DMS79 treated with DMSO at 0.1 percent for 48 hours (cell line): Measurements from ENCODE around the gene SMIM44.

Experiments
- DNase-seq: peaks from one replicate; lab custom pipeline; 2025; lab: John Stamatoyannopoulos, UW

SMIM44 gene

DNA sequence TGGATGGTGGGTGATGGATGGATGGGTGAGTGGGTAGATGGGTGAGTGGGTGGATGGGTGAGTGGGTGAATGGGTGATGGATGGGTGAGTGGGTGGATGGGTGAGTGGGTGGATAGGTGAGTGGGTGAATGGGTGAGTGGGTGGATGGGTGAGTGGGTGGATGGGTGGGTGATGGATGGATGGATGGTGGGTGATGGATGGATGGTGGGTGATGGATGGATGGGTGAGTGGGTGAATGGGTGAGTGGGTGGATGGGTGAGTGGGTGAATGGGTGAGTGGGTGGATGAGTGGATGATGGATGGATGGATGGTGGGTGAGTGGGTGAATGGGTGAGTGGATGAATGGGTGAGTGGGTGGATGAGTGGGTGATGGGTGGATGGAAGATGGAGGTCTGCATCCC lies 5.7 kb downstream of the SMIM44 start:
- DNase-seq = no peak

DNA sequence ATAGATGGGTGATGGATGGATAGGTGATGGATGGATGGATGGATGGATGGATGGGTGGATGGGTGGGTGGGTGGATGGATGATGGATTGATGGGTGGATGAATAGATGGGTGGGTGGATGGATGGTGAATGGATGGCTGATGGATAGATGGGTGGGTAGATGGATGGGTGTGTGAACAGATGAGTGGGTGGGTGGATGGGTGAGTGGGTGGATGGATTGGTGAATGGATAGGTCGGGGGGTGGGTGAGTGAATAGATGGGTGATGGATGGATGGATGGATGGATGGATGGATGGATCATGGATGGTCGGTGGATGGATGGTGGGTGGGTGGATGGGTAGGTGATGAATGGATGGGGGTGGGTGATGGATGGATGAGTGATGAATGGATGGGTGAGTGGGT lies 6.4 kb downstream of the SMIM44 start:
- DNase-seq = no peak

DNA sequence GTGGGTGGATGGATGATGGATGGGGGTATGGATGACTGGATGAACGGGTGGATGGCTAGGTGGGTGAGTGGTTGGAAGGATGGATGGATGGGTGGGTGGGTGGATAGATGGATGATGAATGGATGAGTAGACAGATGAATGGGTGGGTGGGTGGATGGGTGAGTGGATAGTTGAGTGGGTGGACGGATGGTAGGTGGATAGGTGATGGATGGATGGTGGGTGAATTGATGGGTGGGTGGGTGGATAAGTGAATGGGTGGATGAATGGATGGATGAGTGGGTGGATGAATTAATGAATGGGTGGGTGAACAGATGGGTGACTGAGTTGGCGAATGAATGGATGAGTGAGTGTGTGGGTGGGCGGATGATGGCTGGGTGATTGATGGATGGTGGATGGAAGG lies 7.8 kb downstream of the SMIM44 start:
- no peak for DNase-seq

DNA sequence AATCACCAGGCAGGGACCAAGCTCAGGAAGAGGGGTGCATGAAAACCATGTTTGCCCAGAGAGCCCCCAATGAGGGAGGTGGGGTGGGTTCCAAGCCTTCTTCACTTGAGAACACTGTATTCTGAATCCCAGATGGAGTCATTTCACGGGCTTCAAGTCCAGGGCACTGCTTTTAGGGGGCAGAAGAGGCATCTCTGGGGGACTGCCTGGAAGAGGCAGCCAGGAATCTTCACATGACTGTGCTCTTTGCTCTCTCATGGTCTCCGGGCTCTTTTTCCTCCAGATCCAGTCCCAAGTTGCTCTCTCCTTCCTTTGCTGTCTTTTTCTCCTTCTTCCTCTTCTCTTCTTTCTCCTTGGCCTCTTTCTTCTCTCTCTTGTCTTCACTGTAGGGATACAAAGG lies 8.6 kb downstream of the SMIM44 start:
- DNase-seq = no peak

DNA sequence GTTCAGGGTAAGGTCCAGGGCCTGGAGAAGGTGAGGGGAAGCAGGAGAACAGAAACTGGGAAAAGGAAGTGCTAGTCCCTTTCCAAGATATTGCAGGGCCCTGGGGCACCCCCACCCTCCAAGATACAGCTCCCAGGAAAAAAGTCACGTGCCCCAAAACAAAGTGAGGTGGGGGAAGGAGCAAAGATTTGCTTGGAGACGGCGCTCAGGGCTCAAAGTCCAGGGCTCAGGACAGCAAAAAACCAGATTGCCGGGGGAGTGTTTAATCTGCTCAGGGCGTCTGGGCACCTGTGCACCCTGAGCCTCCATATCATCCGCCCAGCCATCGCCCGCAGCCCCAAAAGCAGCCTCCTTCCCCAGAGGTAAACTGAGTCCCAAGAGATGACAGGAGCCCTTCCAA lies 9.2 kb downstream of the SMIM44 start:
- DNase-seq = no peak

DNA sequence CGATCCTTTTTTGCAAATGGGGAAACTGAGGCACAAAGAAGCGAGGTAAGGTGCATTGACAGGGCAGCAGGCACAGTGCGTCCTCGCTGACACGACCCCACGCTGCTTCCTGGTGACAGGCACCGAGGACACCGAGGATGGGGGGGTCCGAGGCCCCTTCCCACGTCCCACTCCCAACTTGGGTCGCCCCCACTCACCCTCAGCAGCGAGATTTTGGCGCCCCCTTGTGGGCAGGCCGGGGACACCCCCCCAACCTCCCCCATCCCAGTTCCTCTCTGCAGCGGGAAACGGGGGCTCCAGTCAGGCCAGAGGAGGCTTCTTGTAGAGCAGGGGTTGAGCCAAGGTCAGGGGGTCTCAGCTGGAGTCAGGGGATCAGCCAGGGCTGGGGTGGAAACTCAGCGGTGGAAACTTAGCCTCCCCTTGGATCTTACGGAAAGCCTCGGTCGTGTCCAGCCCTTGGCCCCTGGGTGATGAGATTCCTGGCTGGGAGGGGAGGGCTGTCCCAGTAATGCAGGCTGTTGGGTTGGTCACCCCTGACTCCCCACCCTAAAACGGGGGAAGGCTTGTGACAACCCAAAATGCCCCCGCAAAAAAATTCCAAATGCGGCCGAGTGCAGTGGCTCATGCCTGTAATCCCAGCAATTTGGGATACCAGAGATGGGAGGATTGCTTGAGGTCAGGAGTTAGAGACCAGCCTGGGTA lies 11.1 kb downstream of the SMIM44 start:
- DNase-seq = no peak

DNA sequence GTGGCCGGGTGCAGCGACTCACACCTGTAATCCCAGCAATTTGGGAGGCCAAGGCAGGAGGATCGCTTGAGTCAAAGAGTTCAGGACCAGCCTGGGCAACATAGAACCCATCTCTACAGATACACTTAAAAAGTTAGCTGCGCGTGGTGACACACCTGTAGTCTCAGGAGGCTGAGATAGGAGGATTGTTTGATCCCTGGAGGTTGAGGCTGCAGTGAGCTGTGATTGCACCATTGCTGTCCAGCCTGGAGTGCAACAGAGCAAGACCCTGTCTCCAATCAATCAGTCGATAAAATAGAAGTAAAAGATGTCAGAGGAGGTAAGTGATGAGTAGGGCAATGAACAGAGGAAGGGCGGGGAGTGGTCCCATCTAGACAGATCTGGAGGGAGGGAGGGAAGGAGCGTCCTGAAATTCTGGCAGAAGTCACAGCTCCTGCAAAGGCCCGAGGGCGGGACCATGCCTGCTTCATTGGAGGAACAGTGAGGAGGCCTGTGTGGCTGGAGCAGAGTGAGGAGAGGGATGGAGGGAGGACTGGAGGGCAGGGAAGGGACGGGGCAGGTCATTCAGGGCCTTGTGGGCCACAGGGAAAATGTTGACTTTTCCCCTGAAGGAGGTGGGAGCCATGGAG lies 12.6 kb downstream of the SMIM44 start:
- no peak for DNase-seq

DNA sequence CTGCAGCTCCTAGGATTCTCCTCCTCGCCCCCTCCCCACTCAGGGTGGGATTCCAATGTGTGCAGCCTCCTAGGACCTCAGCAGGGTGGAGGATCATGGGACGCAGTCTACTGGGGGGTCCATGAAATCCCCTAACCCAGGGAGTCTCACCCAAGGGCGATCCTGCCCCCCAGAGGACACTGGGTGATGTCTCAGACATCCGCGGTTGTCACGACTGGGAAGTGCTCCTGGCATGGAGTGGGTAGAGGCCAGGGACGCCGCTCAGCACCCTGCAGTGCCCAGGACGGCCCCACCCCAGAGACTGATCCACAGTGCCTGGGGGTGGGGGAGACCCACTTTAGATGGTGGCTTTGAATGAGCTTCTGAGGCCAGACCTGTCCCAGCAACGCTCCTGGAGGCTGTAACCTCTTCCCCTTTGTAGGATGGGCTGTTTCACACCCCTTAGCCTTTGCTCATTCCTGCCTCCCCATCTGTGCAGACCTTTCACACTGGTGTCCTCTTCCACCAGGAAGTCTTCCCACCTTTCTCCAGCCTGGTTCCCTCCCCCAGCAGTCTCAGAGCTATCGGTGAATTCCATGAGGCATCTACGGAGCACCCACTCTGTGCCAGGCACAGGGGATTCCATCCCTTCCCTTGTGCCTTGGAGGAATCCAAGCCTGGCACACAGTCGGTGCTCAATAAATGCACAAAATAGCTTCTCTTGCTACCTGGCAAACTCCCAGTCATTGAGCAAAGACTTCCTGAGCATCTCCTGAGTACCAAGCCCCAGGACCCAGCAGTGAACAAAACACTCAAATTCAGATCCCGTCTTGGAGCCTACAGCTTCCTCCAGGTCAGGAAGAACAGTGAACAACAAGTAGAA lies 13.4 kb downstream of the SMIM44 start:
- no peak for DNase-seq

DNA sequence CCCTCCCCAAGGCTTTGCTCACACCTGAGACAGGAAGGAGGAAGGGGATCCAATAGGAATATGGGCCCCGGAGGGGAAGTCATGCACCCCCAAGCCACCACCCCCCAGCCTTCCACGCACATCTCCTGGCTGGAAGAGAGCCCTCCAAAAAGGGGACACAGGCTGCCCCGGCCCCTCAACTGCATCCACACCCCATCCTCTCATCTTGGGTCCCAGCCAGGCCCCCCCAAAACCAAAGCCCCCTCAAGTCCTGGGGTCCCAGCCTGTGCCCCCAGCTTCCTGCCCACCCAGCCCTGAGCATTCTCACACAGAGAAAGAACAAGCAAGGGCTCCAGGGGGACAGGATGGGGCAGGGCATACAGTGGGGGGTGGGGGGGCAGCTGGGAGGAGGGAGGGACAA lies 15.0 kb downstream of the SMIM44 start:
- DNase-seq = no peak

DNA sequence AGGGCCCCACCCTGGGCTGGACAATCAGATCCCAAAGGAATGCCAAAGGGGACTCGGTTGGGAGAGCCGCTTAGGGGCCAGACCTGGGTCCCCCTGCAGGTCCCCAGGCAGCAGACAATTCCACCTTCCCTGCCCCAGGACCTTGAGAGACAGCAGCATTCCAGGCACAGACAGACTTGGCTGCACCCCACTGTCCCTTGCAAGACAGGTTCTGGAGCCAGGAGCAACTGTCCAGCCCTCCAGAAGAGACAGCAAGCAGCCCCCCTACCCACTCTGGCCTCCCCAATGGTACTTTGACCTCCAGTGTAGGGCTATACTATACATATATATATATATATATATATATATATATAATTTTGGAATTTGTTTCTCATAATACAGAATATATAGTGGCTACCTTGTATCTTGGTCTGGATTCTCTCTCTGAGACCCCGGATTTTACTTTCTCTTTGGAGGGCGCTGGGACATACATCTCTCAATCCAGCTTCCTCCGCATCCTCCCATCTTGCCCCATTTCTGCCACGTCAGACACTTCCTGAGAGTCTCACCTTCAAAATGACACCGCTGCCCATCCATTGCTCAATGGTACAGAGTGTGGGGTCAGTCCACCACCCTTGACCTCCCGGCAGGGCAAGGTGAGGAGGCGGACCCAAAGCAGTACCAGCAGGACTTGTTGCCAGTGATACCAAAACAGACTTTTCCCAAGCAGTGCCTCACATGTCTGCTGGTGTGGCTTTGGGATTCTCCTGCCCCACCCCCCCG lies 15.6 kb downstream of the SMIM44 start:
- DNase-seq = no peak

DNA sequence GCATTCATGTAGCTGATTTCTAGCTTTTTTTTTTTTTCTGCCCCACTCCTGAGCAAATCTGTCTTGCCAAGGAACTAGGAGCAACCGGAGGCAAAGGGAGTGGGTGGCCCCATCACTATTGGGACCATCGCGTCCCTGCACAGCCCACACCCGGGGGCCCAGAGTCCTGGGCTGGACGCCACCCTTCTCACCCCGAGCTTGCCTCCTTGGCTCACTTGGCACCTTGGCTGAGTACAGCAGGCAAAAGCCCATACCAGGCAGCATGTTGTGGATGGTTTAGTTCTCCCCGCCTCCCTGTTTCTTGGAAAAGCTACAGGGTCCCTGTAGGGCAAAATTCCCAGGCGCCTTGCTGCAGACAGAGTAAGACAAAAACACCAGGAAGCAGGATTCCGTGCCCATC lies 16.6 kb downstream of the SMIM44 start:
- DNase-seq = no peak

DNA sequence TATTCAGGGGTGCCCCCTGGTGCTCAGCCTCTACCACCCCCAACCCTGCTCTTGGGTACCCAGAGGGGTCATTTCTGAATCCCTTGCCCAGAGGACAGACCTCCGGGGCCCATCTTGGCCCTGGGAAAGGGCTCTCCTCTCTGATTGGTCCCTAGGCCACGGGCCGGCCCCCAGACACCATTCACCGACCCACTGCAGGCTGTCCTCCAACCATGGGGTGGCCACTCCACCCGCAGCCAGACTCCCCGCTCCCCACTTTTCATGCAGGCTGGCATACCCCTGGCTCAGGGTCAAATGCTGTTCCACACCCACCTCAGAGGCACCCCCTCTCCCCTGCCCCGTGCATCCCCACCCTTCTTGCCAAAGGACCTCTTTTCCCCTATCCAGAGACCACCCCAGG lies 17.7 kb downstream of the SMIM44 start:
- no peak for DNase-seq

DNA sequence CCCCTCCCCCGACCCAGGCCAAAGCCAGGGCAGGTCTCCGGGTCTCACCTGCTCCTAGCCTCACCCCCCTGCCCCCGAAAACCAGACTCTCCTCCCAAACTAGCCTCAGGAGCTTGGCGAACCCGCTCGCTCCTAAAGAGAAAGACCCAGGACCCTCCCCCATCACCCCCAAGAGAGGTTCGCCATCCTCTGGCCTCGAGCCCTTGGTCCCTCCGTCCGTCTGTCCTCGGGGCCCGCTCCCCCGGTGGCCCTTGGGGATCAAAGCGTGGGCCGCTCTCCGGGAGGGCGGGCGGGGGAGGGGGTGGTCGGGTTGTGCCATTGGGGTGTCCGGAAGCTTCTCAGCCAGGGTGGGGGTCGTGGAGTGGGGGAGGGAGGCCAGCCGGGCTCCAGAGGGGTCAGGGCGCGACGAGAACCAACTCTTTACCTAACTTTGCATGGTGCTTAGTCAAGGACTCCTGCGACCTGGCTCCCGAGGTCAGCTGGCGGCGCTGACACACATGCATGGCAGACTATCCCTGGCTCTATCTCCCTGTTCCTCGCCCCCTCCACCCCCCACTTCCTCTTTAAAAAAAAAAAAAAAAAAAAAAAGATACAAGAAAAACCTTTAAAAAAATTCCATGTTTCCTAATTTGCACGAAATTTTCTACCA lies 18.5 kb downstream of the SMIM44 start:
- no peak for DNase-seq

DNA sequence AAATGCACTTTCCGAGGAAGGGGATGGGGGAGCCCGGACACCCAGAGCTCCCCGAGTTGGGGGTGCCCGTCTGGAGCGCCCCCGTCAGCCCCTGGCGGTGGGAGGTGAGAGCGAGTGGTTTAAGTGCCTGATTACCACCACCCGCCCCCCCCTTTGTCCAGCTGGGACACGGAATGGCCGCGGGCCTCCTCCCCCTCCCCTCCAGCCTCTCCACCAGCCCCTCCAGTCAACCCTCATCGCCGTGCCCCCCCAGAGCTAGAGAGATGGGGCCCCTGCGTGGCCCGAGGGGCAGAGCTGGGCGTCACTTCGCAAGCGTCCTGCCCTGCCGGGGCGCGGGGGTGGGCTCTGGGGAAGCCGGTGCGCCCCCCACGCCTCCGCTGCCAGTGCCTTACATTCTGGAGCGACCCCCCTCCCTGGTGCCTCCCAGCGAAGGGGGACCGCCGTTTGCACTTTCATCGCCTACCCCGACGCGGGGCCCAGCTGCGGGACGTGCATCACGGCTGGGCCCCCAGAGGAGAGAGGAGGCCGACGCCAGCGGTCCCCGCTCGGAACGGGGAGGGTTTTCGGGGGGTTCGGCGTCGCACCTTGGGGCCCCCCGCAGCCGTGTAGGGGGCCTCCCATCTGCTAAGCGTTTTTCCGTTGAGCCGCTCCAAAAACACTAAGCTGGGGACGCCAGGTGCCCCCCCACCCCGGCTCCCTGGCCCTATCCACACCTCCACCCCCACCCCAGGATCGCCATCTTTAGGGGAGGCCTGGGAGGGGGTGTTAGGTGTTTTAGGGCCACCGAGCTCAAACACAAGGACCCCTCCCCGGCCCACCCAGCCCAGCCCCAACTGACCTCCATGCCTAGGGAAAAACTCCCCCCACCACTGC lies 19.3 kb downstream of the SMIM44 start:
- no peak for DNase-seq

DNA sequence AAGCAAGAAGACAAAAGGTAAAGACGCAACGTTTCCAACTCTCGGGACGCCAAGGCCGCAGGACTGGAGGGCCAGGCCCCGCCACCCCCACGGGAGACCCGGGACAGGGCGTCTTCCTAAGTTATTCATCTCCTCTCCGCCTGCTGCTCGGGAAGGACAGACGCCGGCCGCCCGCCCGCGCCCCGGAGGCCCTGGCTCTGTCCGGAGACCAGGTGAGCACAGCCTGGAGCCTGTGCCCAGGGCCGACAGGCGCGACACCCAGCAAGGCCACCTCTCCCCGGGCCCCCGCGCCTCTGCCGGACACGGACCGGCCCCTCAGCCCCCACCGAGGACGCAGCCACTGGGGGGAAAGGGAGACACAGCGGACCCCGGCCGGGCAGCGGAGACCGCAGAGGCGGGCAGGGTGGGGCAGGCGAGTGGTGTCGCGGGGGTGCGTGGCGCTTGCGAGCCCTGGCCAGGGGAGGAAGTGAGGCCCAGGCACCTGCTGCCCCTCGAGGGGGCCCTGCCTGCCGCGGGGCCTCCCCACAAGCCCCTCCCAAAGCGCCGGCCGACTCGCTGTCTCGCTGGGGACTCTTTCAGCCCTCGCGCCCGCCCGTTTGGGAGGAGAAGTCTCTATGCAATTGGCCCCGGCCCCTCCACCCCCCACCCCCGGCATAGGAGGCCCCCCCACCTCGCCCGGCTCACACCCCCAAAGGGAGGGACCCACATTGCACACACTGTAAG lies 20.1 kb downstream of the SMIM44 start:
- no peak for DNase-seq

DNA sequence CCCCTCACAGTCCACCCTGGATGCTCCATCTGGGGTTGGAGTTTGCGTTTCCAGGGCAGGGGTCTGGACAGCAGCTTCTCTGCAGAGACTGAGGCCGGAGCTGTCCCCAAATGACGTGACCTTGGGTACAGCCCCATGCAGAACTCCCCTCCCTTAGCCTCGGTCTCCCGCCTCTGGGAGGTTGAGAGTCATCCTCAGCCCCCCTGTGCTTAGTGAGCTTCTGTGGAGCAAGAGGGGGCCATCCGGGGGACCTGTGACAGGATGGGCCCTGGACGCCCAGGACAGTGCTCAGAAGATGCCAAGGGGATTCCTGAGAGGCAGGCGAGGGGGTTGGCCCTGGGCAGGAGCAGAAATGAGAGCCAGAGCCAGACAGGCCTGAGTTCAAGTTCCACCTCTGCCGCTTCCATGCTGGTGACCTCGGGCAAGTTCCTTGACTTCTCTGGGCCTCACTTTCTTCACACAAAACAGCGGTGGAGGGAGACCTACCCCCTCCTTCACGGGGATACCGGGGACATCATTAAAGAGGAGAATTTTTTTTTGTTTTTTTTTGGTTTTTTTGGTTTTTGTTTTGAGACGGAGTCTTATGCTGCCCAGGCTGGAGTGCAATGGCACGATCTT lies 23.2 kb downstream of the SMIM44 start:
- DNase-seq = no peak

DNA sequence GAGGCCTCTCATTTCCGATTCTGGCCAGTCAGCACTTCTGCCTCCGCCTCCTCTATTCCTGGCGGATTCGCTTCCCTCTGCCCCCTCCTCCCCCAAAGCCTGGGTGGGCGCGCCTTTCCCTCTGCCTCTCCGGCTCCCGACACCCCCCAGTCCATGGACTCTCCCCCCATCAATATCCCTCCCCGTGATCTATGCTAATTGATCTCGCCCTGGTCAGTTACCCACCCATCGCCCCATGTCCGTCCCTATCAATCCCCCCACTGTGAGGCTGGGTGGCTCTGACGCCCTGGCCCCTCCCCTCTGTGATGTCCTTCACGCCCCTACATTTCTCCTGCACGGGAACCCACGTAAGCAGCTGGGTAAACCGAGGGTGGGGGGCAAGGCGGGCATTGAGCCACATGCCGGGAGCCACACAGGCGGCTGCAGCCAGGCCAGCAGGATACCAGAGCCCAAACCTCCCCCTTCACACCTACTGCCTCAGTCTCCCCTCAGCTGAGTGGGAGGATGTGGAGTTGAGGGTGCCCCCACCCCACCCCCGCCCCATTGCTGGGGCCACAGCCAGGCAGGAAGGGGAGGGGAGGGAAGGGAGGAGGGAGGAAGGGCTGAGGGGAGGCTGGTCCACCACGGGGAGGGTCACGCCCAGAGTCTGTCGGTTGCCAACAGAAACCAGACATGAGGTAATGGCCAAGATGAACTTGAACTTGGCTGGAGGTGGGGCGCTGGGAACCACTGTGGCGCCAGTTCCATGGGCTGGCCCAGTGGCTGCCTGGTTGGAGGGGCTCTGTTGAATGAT lies 24.0 kb downstream of the SMIM44 start:
- no peak for DNase-seq

DNA sequence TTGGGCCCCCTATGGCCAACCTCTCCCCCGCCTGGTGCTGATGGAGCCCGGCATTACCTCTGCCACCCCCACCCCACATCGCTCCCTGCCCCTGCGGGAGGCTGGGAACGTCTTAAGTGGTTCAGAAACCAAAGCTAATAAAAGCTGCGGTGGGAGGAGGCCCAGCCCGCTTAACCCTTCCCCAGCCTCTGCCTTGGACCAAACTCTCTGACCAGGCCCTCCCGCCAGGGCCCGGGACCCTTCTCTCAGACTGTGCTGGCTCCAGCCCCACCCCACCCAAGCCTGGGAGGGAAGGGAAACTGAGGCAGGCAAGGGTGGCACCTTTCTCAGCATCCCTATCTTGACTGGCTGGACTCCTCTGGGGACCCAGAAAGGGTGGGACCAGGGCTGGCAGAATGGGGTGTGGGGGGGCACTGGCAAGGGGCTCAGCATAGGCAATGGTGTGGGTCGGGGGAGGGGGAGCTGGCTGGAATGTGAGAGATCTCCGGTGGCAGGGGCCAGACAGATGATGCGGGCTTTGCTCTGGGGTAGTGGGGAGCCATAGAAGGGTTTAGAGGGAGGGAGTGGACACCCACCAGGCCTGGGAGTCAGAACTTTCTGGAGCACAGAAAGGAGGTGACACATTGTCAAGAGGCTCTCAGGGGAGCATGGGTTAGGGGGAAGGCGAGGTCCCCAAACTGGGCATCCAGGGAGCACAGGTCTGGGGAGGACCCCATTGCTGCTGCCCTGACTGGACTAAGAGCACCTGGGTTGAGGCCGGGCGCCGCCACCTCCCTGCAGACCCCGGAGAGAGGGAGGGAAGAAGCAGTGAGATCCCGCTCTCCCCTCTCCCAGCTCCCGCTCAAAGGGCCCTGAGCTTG lies 24.8 kb downstream of the SMIM44 start:
- DNase-seq = no peak
